K562 (cell line): ENCODE results near the gene RNU2-63P. TPM values are rescaled to one million over a fixed set of nuclear protein-coding genes. Genes with fewer than 3 reads are reported as not detected.

ENCODE experiments used
- ATAC-seq: fragments of 200-7000 bp; cut with Tn5 transposase; 3 replicates; pipeline ENCODE4 v1.9.1; 2020; ENCODE audit warnings: moderate library complexity
- BruUV-seq: library from RNA; stranded (reverse); fragments of 400-500 nt; replicated peaks from 2 replicates; lab custom pipeline; 2021; lab: Mats Ljungman, UMichigan
- CTCF ChIA-PET: fragments of 300-600 bp; formaldehyde crosslinking; extraction: SDS; loops from one replicate; lab custom pipeline; 2021; ENCODE audit warnings: low intra/inter-chr PET ratio; lab: Yijun Ruan, JAX
- POLR2A ChIA-PET: fragments of 300-600, 350-650 bp; sonication (Branson Sonifier 250); formaldehyde crosslinking; extraction: SDS; loops from one replicate; lab custom pipeline; 2021; ENCODE audit warnings: antibody characterized with exemption, inconsistent platforms; lab: Yijun Ruan, JAX
- DNase-seq, 4 experiments: peaks; one replicate each; pipeline versions ENCODE4 v3.0.0 to v3.0.0-alpha.2; 2011 to 2018; ENCODE audit warnings: low spot score in 3 of 4, mixed read lengths in 3 of 4; ENCODE audit errors: extremely low read depth in 1 of 4
- FAIRE-seq: peaks from 2 replicates; lab custom pipeline; 2011; peaks lifted over from hg19 to GRCh38; lab: Jason Lieb, UNC
- H2AFZ ChIP-seq: 2 replicates; pipeline ENCODE4 v1.6.0; 2011; ENCODE audit warnings: low read depth, low read length, control low read depth, inconsistent platforms
- H3K27ac ChIP-seq: fragments of 200-600 bp; 3 replicates; pipeline ENCODE4 v1.8.0; 2011; ENCODE audit warnings: low read depth, mild to moderate bottlenecking, control low read depth, inconsistent platforms, low read length, moderate library complexity, mixed read lengths; ENCODE audit errors: extremely low read depth
- H3K27me3 ChIP-seq, 2 experiments: fragments of 300-600 bp in 1 of 2; 2 replicates in 1 of 2; 3 replicates in 1 of 2; pipeline versions ENCODE4 v1.6.0 to v1.8.0; 2011; ENCODE audit warnings: inconsistent platforms in 2 of 2, low read length in 2 of 2, mild to moderate bottlenecking in 1 of 2, mixed read lengths in 1 of 2, moderate library complexity in 1 of 2; ENCODE audit not compliant: control insufficient read depth in 2 of 2, insufficient read depth in 2 of 2
- H3K36me3 ChIP-seq: fragments of 300-600 bp; 3 replicates; pipeline ENCODE4 v1.8.0; 2011; ENCODE audit warnings: mild to moderate bottlenecking, low read length, inconsistent platforms; ENCODE audit not compliant: control insufficient read depth, insufficient read depth
- H3K4me1 ChIP-seq, 2 experiments: fragments of 200-600 bp in 1 of 2; replicated peaks in 1 of 2; 2 replicates in 1 of 2; 3 replicates in 1 of 2; pipeline versions ENCODE4 v1.5.1 to v1.8.0; 2011; ENCODE audit warnings: inconsistent platforms in 2 of 2, low read length in 2 of 2, mild to moderate bottlenecking in 1 of 2, mixed read lengths in 1 of 2, moderate library complexity in 1 of 2; ENCODE audit not compliant: control insufficient read depth in 2 of 2, insufficient read depth in 2 of 2
- H3K4me2 ChIP-seq: 2 replicates; pipeline ENCODE4 v1.6.1; 2011; ENCODE audit warnings: low read length, control low read depth, inconsistent platforms, mixed read lengths; ENCODE audit not compliant: insufficient read depth
- H3K4me3 ChIP-seq: fragments of 200-600 bp; sonication (generic), shearing (Covaris generic); 2 replicates; pipeline ENCODE4 v1.5.1; 2016; ENCODE audit warnings: control low read depth, inconsistent platforms
- H3K79me2 ChIP-seq: fragments of 200-600 bp; 3 replicates; pipeline ENCODE4 v1.8.0; 2011; ENCODE audit warnings: low read length, inconsistent platforms; ENCODE audit not compliant: control insufficient read depth, insufficient read depth
- H3K9ac ChIP-seq, 2 experiments: 2 replicates each; pipeline versions ENCODE4 v1.6.0 to v1.6.1; 2011; ENCODE audit warnings: low read depth in 2 of 2, low read length in 2 of 2, control low read depth in 1 of 2, inconsistent platforms in 1 of 2, mild to moderate bottlenecking in 1 of 2, mixed read lengths in 1 of 2; ENCODE audit not compliant: insufficient read depth in 1 of 2
- H3K9me1 ChIP-seq: one replicate; pipeline ENCODE4 v1.6.0; 2011; ENCODE audit warnings: inconsistent platforms, mild to moderate bottlenecking, low read length, moderate library complexity; ENCODE audit not compliant: control insufficient read depth, insufficient read depth
- H3K9me3 ChIP-seq: replicated peaks from 2 replicates; pipeline ENCODE4 v1.5.1; 2011; ENCODE audit warnings: low read depth, low read length, inconsistent platforms; ENCODE audit not compliant: control insufficient read depth, insufficient read depth
- H4K20me1 ChIP-seq: replicated peaks from 2 replicates; pipeline ENCODE4 v1.6.1; 2011; ENCODE audit warnings: low read length, inconsistent platforms, mixed read lengths; ENCODE audit not compliant: control insufficient read depth, insufficient read depth
- DDX20 ChIP-seq: fragments of 450-650 bp; IDR thresholded peaks from 2 replicates; pipeline ENCODE4 v1.6.1; 2016; ENCODE audit warnings: missing genetic modification characterization, low read depth, mild to moderate bottlenecking, missing compliant biosample characterization, moderate library complexity
- ETV6 ChIP-seq, 3 experiments: fragments of 150-350 bp in 1 of 3; sonication (generic) in 1 of 3; formaldehyde crosslinking in 1 of 3; IDR thresholded peaks; 2 replicates each; pipeline versions ENCODE4 v1.6.1 to v1.8.0; 2014 to 2022; ENCODE audit warnings: borderline replicate concordance in 2 of 3, low read depth in 2 of 3, antibody characterized with exemption in 1 of 3, low read length in 1 of 3, mild to moderate bottlenecking in 1 of 3, missing genetic modification reagents in 1 of 3
- HLTF ChIP-seq: fragments of 450-650 bp; IDR thresholded peaks from 2 replicates; pipeline ENCODE4 v1.6.1; 2016
- NR2C2 ChIP-seq, 2 experiments: fragments of 200-800 bp in 1 of 2; sonication (Bioruptor generic) in 1 of 2; sonication (generic) in 1 of 2; formaldehyde crosslinking in 1 of 2; IDR thresholded peaks; 2 replicates each; pipeline versions ENCODE4 v1.6.1 to v1.8.0; 2016 to 2022; ENCODE audit warnings: mild to moderate bottlenecking in 1 of 2, missing compliant biosample characterization in 1 of 2, missing genetic modification characterization in 1 of 2, missing genetic modification reagents in 1 of 2
- RBBP5 ChIP-seq: fragments of 200-600 bp; sonication (generic); IDR thresholded peaks from 2 replicates; pipeline ENCODE4 v1.6.1; 2012; ENCODE audit warnings: borderline replicate concordance, mild to moderate bottlenecking, low read length, control low read depth, inconsistent platforms; ENCODE audit not compliant: insufficient read depth, poor library complexity, severe bottlenecking
- RREB1 ChIP-seq: fragments of 250-450 bp; sonication (Bioruptor Pico); IDR thresholded peaks from 2 replicates; pipeline ENCODE4 v1.4.0; 2020
- SLC30A9 ChIP-seq: fragments of 250-450 bp; sonication (Bioruptor Pico); IDR thresholded peaks from 2 replicates; pipeline ENCODE4 v1.8.0; 2022; ENCODE audit warnings: mild to moderate bottlenecking, moderate library complexity
- SOX6 ChIP-seq: fragments of 450-650 bp; IDR thresholded peaks from 2 replicates; pipeline ENCODE4 v1.6.1; 2014; ENCODE audit warnings: mild to moderate bottlenecking
- SPI1 ChIP-seq: IDR thresholded peaks from 2 replicates; pipeline ENCODE4 v1.6.1; 2011; ENCODE audit warnings: low read depth, low read length, control low read depth, borderline replicate concordance
- YY1 ChIP-seq, 3 experiments: IDR thresholded peaks; 2 replicates each; pipeline ENCODE4 v1.6.1; 2011; ENCODE audit warnings: low read length in 2 of 3, mild to moderate bottlenecking in 2 of 3, moderate library complexity in 2 of 3, borderline replicate concordance in 1 of 3, control low read depth in 1 of 3, low read depth in 1 of 3; ENCODE audit not compliant: insufficient read depth in 3 of 3, insufficient replicate concordance in 2 of 3, control insufficient read depth in 1 of 3, insufficient read length in 1 of 3; ENCODE audit errors: extremely low read depth in 1 of 3
- WGBS: fragments of 100-300 bp; shearing (Covaris generic); methylation state at CpG from one replicate; pipeline ENCODE4 v1.1.6; 2016; ENCODE audit warnings: low coverage, mixed read lengths; ENCODE audit not compliant: insufficient coverage; ENCODE audit errors: missing lambda C conversion rate; 5-methylcytosine and 5-hydroxymethylcytosine counted together
- in situ Hi-C: fragments of 300-500 bp; cut with MboI; formaldehyde crosslinking; loops from 4 replicates; pipeline ENCODE4 v1.15.0; 2018; ENCODE audit warnings: inconsistent platforms, mixed read lengths
- intact Hi-C: fragments of 100-400 bp; cut with micrococcal nuclease; formaldehyde crosslinking; loops from 2 replicates; pipeline ENCODE4 v1.14.2; 2022
- polyA plus RNA-seq, 8 experiments: library from polyadenylated mRNA; depleted of rRNA in 4 of 8; stranded (reverse) in 5 of 8; unstranded in 3 of 8; fragments of >200 nt; fragmentation: Nextera tagmentation in 2 of 8; fragmentation: Illumina TruSeq in 1 of 8; extraction: Ambion mirVana in 2 of 8; extraction: Trizol in 1 of 8; gene quantifications; 2 replicates each; pipeline versions ENCODE4 v1.2.1 to v1.2.3, GENCODE V29; 2011 to 2014; ENCODE audit warnings: inconsistent platforms in 1 of 8, missing spikeins in 1 of 8
- total RNA-seq, 7 experiments: library from RNA; depleted of rRNA in 6 of 7; stranded (reverse); fragments of >200 nt in 6 of 7; fragmentation: Illumina TruSeq in 2 of 7; extraction: Trizol in 2 of 7; gene quantifications; 2 replicates each; pipeline versions ENCODE4 v1.2.1 to v1.2.3, GENCODE V29; 2011 to 2021; ENCODE audit warnings: low replicate concordance in 1 of 7
- TF ChIP-seq, protein P1 (sequence below): fragments of 450-650 bp; formaldehyde crosslinking; conservative IDR thresholded peaks from 2 replicates; pipeline ENCODE4 v1.4.0; 2022; ENCODE audit warnings: mild to moderate bottlenecking, missing genetic modification characterization

RNU2-63P gene
- total and polyA plus RNA-seq, 9 of the 15 experiments (the other 6 are each of a cell fraction or from before 2014, with no cell fraction given), result 5.8 to 253 (median 169) TPM; not detected in 4

DNA sequence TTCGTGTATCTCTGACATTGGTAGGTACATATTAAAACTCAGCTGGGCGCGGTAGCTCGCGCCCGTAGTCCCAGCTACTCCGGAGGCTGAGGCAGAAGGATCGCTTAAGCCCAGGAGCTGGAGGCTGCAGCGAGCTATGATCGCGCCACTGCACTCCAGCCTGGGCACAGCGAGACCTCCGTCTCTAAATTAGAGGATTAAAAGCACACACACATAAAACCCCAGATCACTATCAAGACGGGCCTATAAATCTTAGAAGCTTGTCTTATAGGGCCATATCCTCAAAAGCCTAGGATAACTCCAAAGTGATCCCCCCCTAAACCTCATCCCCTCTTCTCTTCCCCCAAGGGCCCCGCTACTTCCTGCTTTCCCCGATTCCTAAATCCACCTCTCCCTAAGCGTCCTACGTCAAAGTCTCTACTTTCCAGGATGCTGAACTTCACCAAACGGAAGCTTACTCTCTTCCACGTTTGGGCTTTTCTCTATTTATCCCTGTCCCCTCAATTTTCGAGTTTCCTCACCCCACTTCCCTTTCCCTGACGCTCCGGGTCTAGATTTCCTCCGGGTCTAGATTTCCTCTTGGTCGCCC lies 38.5 kb upstream of the RNU2-63P start:
- Histone ChIP-seq H3K4me1 (peaks cover 22 to 37% of the 10 kb centered on the region in 2 experiments), H3K9me1 (no peaks in the 10 kb centered on the region), H4K20me1 (0 out of 2 replicates have a peak, but pooled peaks cover 7% of the 10 kb centered on the region), H3K9ac (peak overlapping the region; percentile 96 to 97), H3K36me3 (no peaks in the 10 kb centered on the region), H3K27me3 (no peaks in the 10 kb centered on the region), H2AFZ (peak overlapping the region; percentile 74), H3K9me3 (no peaks in the 10 kb centered on the region), H3K4me2 (peak overlapping the region; percentile 88), H3K79me2 (peaks cover 33% of the 10 kb centered on the region), H3K27ac (peak overlapping the region; percentile 95), H3K4me3 (peak overlapping the region; percentile 79)
- DNase-seq (peak in 3 of 4 experiments; percentile 25 to 43 (median 36)), ATAC-seq (peak; percentile 28), FAIRE-seq (no peak)
- CTCF ChIA-PET, result no interaction called here
- in situ Hi-C loops (loop anchor here (5.0 kb wide), 1 partner anchor 102 kb away; no protein-coding TSS in a partner anchor), intact Hi-C loops (loop anchor here (1.0 kb wide), 2 partner anchors 33 to 39 kb away; partner anchors contain the start of gene RNU2-63P)
- TSS peak; percentile 62 for BruUV-seq
- POLR2A ChIA-PET, result interaction anchor here (1.0 to 1.7 kb wide), 6 partner anchors 9 to 122 kb away, joined by 3 to 10 read pairs (median 3); partner anchors contain the start of genes RNU2-63P and SMYD1
- 0% methylated on average over 22 of the region's 25 CpGs for WGBS
- peak; percentile 61; the same call in 1 of the 2 replicates for TF ChIP-seq SPI1
- no peak for TF ChIP-seq DDX20
- peak in 1 of 2 experiments; percentile 46; a peak in 1 of 4 replicates for TF ChIP-seq ETV6 (IDR thresholded peaks at IDR 0.05; ENCODE audit: borderline replicate concordance in 1 of 2, low read depth in 2 of 2, low read length in 1 of 2)
- no peak for TF ChIP-seq ETV6 (CRISPR knock-in tag; IDR thresholded peaks at IDR 0.05; ENCODE audit: borderline replicate concordance)
- TF ChIP-seq YY1 (IDR thresholded peaks at IDR 0.05; ENCODE audit: borderline replicate concordance in 1 of 3, control insufficient read depth in 1 of 3, extremely low read depth in 1 of 3, insufficient read depth in 3 of 3, insufficient read length in 1 of 3, insufficient replicate concordance in 2 of 3, low read depth in 1 of 3, low read length in 2 of 3), result peak in 1 of 3 experiments; percentile 12
- 0 out of 2 replicates have a peak, but pooled peaks have one; percentile 21 for TF ChIP-seq HLTF
- no peak for TF ChIP-seq NR2C2 (CRISPR knock-in tag; IDR thresholded peaks at IDR 0.05)
- peak; percentile 1; the same call in 1 of the 2 replicates for TF ChIP-seq NR2C2 (tag; IDR thresholded peaks at IDR 0.05)
- no peak for TF ChIP-seq SLC30A9
- TF ChIP-seq RBBP5, result no peak
- TF ChIP-seq SOX6, result no peak
- TF ChIP-seq RREB1 (CRISPR knock-in tag), result no peak
- TF ChIP-seq, protein P1, sequence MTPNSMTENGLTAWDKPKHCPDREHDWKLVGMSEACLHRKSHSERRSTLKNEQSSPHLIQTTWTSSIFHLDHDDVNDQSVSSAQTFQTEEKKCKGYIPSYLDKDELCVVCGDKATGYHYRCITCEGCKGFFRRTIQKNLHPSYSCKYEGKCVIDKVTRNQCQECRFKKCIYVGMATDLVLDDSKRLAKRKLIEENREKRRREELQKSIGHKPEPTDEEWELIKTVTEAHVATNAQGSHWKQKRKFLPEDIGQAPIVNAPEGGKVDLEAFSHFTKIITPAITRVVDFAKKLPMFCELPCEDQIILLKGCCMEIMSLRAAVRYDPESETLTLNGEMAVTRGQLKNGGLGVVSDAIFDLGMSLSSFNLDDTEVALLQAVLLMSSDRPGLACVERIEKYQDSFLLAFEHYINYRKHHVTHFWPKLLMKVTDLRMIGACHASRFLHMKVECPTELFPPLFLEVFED, result peak; percentile 68; the same call in 1 of the 2 replicates
